ENCODE measurements around the gene NDUFV1. TPM values are rescaled to one million over a fixed set of nuclear protein-coding genes. Genes with fewer than 3 reads are reported as not detected.
"Not testable (repeated sequence)": the region's sequence is repeated elsewhere in the genome, so short reads cannot be mapped to it uniquely, and the experiment has no call there.

The NDUFV1 gene
- total RNA-seq, 1 donor from 2014 or later, result 244 TPM

- intact Hi-C loops (cut with micrococcal nuclease), result no loop called here
These were observed 2.6 kb downstream of the NDUFV1 start for GRCh38 chr11:67609316-67609715.

- intact Hi-C loops (cut with micrococcal nuclease), result no loop called here
These were observed 3.6 kb downstream of the NDUFV1 start for GRCh38 chr11:67610302-67610868.

- intact Hi-C loops (cut with micrococcal nuclease), result no loop called here
These were observed 4.4 kb downstream of the NDUFV1 start for GRCh38 chr11:67611165-67611564.

GRCh38 chr11:67611704-67612587 is 5.2 kb downstream of the NDUFV1 start:
- intact Hi-C loops (cut with micrococcal nuclease), result no loop called here

- intact Hi-C loops (cut with micrococcal nuclease), result no loop called here
These were observed 6.0 kb downstream of the NDUFV1 start for GRCh38 chr11:67612751-67613150.

GRCh38 chr11:67613313-67613959 is 6.7 kb downstream of the NDUFV1 start:
- intact Hi-C loops (cut with micrococcal nuclease), result no loop called here

- intact Hi-C loops (cut with micrococcal nuclease), result loop anchor here (1.0 kb wide), 4 partner anchors 8 to 106 kb away; partner anchors contain the start of genes CDK2AP2, NDUFV1 and NUDT8
These were observed 7.4 kb downstream of the NDUFV1 start for GRCh38 chr11:67613960-67614715.

- intact Hi-C loops (cut with micrococcal nuclease), result loop anchor here (1.0 kb wide), 4 partner anchors 9 to 107 kb away; partner anchors contain the start of genes CDK2AP2, NDUFV1 and NUDT8
These were observed 8.3 kb downstream of the NDUFV1 start for GRCh38 chr11:67614730-67615714.

- intact Hi-C loops (cut with micrococcal nuclease), result no loop called here
These were observed 9.1 kb downstream of the NDUFV1 start for GRCh38 chr11:67615728-67616430.

GRCh38 chr11:67616431-67617242 is 9.9 kb downstream of the NDUFV1 start:
- intact Hi-C loops (cut with micrococcal nuclease), result no loop called here

- intact Hi-C loops (cut with micrococcal nuclease), result no loop called here
These were observed 10.7 kb downstream of the NDUFV1 start for GRCh38 chr11:67617243-67617953.

- intact Hi-C loops (cut with micrococcal nuclease), result not testable (repeated sequence)
These were observed 12.3 kb downstream of the NDUFV1 start for GRCh38 chr11:67618901-67619659.

- intact Hi-C loops (cut with micrococcal nuclease), result not testable (repeated sequence)
These were observed 13.2 kb downstream of the NDUFV1 start for GRCh38 chr11:67619683-67620618.

- intact Hi-C loops (cut with micrococcal nuclease), result not testable (repeated sequence)
These were observed 13.9 kb downstream of the NDUFV1 start for GRCh38 chr11:67620621-67621020.

GRCh38 chr11:67621928-67622327 is 15.2 kb downstream of the NDUFV1 start:
- intact Hi-C loops (cut with micrococcal nuclease), result not testable (repeated sequence)

- intact Hi-C loops (cut with micrococcal nuclease), result not testable (repeated sequence)
These were observed 16.2 kb downstream of the NDUFV1 start for GRCh38 chr11:67622905-67623304.

Measured in T-helper 1 cell treated with Interleukin-12 subunit alpha and Interleukin-12 subunit beta and Interleukin-4 antibody, amounts not matched to agents 30 ng/mL and 1 ng/mL, for 36 hours (primary cell).